ENCODE results near the gene MYLK3. TPM values are rescaled to one million over a fixed set of nuclear protein-coding genes. Genes with fewer than 3 reads are reported as not detected.

The MYLK3 gene
- total RNA-seq, 1 donor from 2014 or later, result 0.32 TPM

DNA sequence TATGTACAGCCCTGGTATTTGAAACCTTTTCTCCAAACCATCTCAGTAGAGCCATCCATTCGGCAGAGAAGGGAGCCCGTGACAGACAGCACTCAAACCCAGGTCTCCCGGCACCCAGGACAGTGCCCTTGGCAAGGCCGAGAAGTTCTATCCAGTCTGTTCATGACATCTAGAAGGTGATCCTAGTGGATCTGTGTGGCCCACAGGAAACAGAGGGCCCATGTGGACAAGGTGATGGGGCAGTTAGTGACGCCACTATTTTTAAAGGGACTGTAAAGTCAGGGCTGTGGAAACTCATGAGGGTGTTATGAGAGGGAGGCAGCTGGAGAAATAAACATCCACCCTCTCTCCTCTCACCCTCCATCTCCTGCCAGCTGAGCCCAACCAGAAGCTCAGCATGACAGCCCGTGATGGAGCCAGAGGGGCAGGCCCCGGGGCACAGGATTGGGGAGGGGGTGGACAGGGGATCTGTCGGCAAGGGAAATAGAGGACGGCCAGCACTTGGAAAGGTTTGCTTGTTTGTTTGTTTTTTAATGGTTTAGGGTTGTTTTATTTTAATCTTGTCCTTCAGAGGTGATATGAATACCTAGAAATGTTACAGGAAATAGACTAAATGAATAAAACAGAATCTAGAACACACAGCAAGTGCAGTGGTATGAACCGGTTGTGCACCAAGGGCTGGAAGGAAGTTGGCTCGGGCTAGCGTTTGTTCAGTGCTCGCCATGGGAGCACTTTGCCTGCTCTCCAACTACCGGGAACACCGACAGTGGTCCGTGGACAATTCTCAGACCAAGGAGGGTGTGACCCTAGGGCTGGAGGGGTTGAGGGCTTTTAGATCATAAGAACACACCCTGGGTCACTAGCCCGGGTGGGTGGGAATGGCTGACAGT, 17.1 kb downstream of the MYLK3 start:
- Mint-ChIP-seq H3K4me3 (ENCODE audit: unreplicated experiment) (no peak overlapping the region), H3K36me3 (ENCODE audit: low read depth) (no peaks in the 10 kb centered on the region), H3K27me3 (ENCODE audit: low read depth) (peaks cover 2% of the 10 kb centered on the region), H3K9me3 (ENCODE audit: low read depth) (peaks cover under 1% of the 10 kb centered on the region), H3K27ac (ENCODE audit: unreplicated experiment) (no peak overlapping the region), H3K4me1 (ENCODE audit: low read depth) (no peaks in the 10 kb centered on the region)
- TF ChIP-seq, protein P1, sequence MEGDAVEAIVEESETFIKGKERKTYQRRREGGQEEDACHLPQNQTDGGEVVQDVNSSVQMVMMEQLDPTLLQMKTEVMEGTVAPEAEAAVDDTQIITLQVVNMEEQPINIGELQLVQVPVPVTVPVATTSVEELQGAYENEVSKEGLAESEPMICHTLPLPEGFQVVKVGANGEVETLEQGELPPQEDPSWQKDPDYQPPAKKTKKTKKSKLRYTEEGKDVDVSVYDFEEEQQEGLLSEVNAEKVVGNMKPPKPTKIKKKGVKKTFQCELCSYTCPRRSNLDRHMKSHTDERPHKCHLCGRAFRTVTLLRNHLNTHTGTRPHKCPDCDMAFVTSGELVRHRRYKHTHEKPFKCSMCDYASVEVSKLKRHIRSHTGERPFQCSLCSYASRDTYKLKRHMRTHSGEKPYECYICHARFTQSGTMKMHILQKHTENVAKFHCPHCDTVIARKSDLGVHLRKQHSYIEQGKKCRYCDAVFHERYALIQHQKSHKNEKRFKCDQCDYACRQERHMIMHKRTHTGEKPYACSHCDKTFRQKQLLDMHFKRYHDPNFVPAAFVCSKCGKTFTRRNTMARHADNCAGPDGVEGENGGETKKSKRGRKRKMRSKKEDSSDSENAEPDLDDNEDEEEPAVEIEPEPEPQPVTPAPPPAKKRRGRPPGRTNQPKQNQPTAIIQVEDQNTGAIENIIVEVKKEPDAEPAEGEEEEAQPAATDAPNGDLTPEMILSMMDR (IDR thresholded peaks at IDR 0.05), result no peak
- DNase-seq (ENCODE audit: low spot score), result no peak

DNA sequence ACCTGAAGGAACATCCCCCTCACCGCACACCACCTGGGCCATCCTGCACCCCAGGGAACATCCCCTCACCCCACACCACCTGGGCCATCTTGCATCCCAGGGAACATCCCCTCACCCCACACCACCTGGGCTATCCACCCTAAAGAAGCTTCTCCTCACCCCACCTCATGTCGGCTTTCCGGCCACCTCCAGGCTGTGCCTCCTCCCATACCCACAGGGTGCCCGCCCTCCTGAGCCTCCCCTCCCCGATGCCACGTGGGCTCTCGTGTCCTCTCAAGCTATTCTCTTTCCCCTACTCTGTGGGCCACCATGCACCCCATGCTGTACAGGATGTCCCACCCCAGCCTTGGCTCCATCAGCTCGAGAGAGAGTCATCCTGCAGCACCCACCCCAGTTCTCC, 18.0 kb downstream of the MYLK3 start:
- no peak overlapping the region for H3K27ac Mint-ChIP-seq (ENCODE audit: unreplicated experiment)
- no peak overlapping the region for H3K4me3 Mint-ChIP-seq (ENCODE audit: unreplicated experiment)
- TF ChIP-seq, protein P1 (IDR thresholded peaks at IDR 0.05), result no peak
- H3K27me3 Mint-ChIP-seq (ENCODE audit: low read depth), result no peaks in the 10 kb centered on the region
- H3K4me1 Mint-ChIP-seq (ENCODE audit: low read depth), result no peaks in the 10 kb centered on the region
- DNase-seq (ENCODE audit: low spot score), result no peak
- H3K9me3 Mint-ChIP-seq (ENCODE audit: low read depth), result peaks cover 7% of the 10 kb centered on the region
- H3K36me3 Mint-ChIP-seq (ENCODE audit: low read depth), result no peaks in the 10 kb centered on the region

DNA sequence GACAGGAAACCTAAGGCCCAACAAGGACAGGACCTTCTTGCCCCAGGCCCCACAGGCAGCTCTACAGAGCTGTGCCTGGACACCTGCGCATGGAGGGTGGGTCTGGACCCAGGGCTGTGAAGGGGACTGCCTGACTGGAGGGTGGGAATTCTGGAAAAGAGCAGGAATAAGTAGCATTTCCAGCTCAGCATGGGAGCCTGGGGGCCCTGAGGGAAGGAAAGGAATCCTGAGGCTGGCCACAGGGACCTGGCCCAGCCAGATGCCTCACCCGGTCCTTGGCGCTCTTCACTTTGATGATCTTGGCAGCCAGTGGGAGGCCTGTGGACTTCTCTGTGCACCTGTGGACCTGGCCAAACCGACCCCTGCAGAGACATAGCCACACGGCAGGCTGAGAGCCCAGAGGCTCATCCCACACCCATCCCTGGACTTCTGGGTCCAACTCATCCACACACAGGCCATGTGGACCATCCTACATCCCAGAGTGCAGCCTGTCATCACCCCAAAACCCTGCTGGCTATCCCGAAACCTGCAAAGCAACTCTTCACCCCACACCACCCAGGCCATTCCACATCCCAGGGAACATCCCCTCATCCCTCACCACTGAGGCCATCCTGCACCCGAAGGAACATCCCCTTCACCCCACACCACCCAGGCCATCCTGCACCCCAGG, 18.7 kb downstream of the MYLK3 start:
- no peaks in the 10 kb centered on the region for H3K27me3 Mint-ChIP-seq (ENCODE audit: low read depth)
- no peaks in the 10 kb centered on the region for H3K4me1 Mint-ChIP-seq (ENCODE audit: low read depth)

DNA sequence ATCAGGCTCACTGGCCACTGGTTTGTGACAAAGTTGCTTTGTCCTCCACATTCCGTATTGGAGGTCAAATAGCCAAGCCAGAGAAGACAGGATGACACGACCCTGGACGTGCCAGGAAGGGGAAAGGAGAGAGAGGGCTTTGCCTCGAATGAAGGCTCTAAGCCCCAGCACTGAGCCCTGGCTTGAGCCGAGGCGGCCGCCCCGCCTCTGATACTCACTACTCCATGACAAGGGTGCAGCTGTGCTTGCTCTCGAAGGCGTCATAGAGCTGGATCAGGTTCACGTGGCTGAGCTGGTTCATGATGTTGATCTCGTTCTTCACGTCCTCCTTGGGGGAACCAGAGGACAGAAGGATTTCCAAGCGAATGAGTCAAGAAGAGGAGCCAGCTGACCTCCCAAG, 19.3 kb downstream of the MYLK3 start:
- Mint-ChIP-seq H3K36me3 (ENCODE audit: low read depth) (no peaks in the 10 kb centered on the region), H3K4me1 (ENCODE audit: low read depth) (no peaks in the 10 kb centered on the region), H3K27ac (ENCODE audit: unreplicated experiment) (no peak overlapping the region), H3K27me3 (ENCODE audit: low read depth) (no peaks in the 10 kb centered on the region), H3K4me3 (ENCODE audit: unreplicated experiment) (no peak overlapping the region), H3K9me3 (ENCODE audit: low read depth) (peaks cover 11% of the 10 kb centered on the region)
- DNase-seq (ENCODE audit: low spot score), result no peak
- TF ChIP-seq, protein P1 (IDR thresholded peaks at IDR 0.05), result no peak

More for the DNA sequence above, 18.7 kb downstream of the MYLK3 start:
- Mint-ChIP-seq H3K27ac (ENCODE audit: unreplicated experiment) (no peak overlapping the region), H3K36me3 (ENCODE audit: low read depth) (no peaks in the 10 kb centered on the region), H3K9me3 (ENCODE audit: low read depth) (peaks cover 10% of the 10 kb centered on the region), H3K4me3 (ENCODE audit: unreplicated experiment) (no peak overlapping the region)
- TF ChIP-seq, protein P1 (IDR thresholded peaks at IDR 0.05), result no peak
- no peak for DNase-seq (ENCODE audit: low spot score)

DNA sequence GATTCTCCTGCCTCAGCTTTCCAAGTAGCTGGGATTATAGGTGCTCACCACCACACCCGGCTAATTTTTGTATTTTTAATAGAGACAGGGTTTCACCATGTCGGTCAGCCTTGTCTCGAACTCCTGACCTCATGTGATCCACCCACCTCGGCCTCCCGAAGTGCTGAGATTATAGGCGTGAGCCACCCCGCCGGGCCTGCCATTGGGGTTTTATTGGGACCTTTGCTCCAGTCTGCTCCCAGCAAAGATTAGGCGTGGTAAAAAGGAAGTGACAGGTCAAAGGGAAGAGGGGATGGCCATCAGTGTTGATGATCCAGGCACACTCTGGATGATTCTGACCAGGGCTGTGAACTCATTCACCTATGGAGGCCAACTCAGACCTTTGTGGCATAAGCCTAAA, 20.5 kb downstream of the MYLK3 start:
- H3K4me1 Mint-ChIP-seq (ENCODE audit: low read depth), result no peaks in the 10 kb centered on the region
- peaks cover 11% of the 10 kb centered on the region for H3K9me3 Mint-ChIP-seq (ENCODE audit: low read depth)
- H3K27me3 Mint-ChIP-seq (ENCODE audit: low read depth), result no peaks in the 10 kb centered on the region
- H3K36me3 Mint-ChIP-seq (ENCODE audit: low read depth), result no peaks in the 10 kb centered on the region
- H3K4me3 Mint-ChIP-seq (ENCODE audit: unreplicated experiment), result no peak overlapping the region
- DNase-seq (ENCODE audit: low spot score), result no peak
- TF ChIP-seq, protein P1 (IDR thresholded peaks at IDR 0.05), result no peak
- no peak overlapping the region for H3K27ac Mint-ChIP-seq (ENCODE audit: unreplicated experiment)
